Measurements from ENCODE around the gene PDXK. TPM values are rescaled to one million over a fixed set of nuclear protein-coding genes. Genes with fewer than 3 reads are reported as not detected.
"Not testable (repeated sequence)": the region's sequence is repeated elsewhere in the genome, so short reads cannot be mapped to it uniquely, and the experiment has no call there.

PDXK gene
- total and polyA plus RNA-seq, 4 experiments from 2014 or later: 37.5 to 94.3 (median 77.4) TPM

DNA sequence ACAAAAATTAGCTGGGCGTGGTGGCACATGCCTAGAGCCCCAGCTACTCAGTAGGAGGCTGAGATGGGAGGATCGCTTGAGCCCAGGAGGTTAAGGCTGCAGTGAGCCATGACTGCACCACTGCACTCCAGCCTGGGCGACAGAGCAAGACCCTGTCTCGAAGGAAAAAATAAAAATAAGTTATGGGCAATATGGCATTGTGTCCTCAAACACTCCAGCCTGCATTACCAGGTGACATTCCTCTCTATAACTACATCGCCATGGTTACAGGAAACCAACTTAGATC is 19.5 kb upstream of the PDXK start:
- H3K4me1 ChIP-seq (ENCODE audit: insufficient read depth, low read length); H3K4me3 Mint-ChIP-seq; DNase-seq; H3K27ac ChIP-seq (ENCODE audit: low read depth, low read length); intact Hi-C loops (cut with micrococcal nuclease); H3K36me3 ChIP-seq (ENCODE audit: insufficient read depth, low read length); H3K27me3 ChIP-seq (ENCODE audit: insufficient read depth, low read length); CTCF ChIA-PET (ENCODE audit: partially characterized antibody); POLR2A ChIA-PET (ENCODE audit: partially characterized antibody); H3K4me3 ChIP-seq (ENCODE audit: low read length in 2 of 2); H3K9me3 ChIP-seq (ENCODE audit: control insufficient read depth in 1 of 2, low read length in 2 of 2); H3K27ac Mint-ChIP-seq; H3K9me3 Mint-ChIP-seq; H3K27me3 Mint-ChIP-seq: not testable (repeated sequence)
- peaks cover 20 to 23% of the 10 kb centered on the region in 2 donors for H3K36me3 Mint-ChIP-seq
- H3K4me1 Mint-ChIP-seq: peaks cover 4 to 11% (median 7%) of the 10 kb centered on the region in 4 donors

DNA sequence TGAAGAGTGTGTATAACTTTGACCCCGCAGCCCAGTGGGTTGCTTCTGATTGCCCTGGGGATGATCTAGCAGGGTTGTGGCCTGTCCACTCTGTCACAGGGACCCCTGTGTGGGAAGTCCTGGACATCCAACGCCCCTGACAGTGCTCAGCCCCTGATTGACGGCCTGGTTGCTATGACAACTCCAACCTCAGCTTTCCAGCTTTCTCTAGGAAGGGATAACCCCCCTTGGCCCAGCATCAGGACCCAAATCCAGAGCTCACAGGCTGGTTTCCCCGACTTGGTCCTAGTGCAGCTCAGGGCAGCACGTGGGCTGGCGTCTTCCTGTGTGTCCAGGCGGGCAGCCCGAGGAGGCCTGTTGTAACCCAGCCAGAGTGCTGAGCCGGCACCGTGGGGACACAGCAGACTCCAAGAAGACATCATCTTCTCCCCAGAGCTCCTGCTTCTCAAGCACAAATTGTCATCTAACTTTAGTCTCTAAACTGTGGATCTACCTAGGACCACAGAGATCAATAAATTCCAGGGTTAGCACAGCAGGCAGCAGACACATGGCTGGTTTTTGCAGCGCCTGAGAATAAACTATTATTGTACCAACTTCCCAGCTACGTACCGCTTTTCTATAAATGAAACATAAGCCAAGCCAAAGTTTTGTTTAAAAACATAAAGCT is 18.9 kb upstream of the PDXK start:
- H3K9me3 ChIP-seq (ENCODE audit: control insufficient read depth in 1 of 2, low read length in 2 of 2): no peaks in the 10 kb centered on the region
- intact Hi-C loops (cut with micrococcal nuclease): no loop called here
- no peak overlapping the region for H3K4me3 Mint-ChIP-seq

DNA sequence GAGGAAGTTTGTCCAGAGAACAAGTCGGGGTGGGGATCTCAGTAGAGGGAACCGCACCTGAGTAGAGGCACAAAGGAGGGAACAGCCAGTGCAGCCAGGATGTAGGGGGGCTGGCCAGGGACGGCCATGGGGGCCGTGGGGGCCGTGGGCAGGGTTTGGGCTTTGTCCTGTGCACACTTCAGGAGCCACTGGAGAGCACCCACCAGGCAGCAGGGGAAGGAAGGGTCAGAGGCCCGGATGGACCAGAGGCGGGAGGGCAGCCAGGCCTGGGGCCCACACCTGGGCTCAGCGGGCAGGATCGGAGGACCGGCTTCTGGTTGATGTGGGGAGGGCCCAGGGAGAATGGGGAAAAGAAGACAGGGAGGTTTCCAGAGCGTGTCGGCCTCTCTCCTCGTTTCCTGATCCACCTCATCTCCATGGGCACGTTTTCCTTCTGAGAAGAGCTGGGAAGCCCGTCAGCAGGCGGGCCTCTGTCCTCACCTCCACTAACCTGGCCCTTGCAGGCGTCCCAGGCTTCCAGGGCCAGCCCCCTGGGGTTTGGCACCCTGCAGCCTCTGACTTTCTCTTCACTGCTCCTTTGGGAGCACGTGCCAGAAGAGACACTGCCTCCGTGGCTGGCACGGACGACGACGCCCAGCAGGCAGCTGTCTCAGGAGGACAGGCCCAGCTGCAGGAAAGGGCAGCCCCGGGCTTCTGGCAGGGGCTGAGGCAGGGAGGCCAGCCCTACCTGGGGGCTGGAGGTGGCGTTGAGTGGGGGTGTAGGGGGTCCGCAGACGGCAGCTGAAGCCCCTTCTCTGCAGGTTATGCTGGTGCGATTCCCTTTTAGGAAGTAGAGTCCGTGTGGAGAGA is 16.8 kb upstream of the PDXK start:
- Mint-ChIP-seq H3K27me3 (peaks cover 0 to 1% of the 10 kb centered on the region in 2 donors), H3K36me3 (peaks cover 3 to 8% of the 10 kb centered on the region in 2 donors), H3K4me1 (peaks cover 4 to 11% (median 7%) of the 10 kb centered on the region in 4 donors), H3K4me3 (peak overlapping the region in 2 of 8 donors; percentile 44 to 59), H3K9me3 (no peaks in the 10 kb centered on the region), H3K27ac (no peak overlapping the region)
- Histone ChIP-seq H3K9me3 (ENCODE audit: control insufficient read depth in 1 of 2, low read length in 2 of 2) (no peaks in the 10 kb centered on the region), H3K27ac (ENCODE audit: low read depth, low read length) (no peak overlapping the region), H3K4me1 (ENCODE audit: insufficient read depth, low read length) (no peaks in the 10 kb centered on the region), H3K36me3 (ENCODE audit: insufficient read depth, low read length) (no peaks in the 10 kb centered on the region), H3K4me3 (ENCODE audit: low read length in 2 of 2) (no peak overlapping the region), H3K27me3 (ENCODE audit: insufficient read depth, low read length) (no peaks in the 10 kb centered on the region)
- ChIA-PET CTCF (ENCODE audit: partially characterized antibody) (no interaction called here), POLR2A (ENCODE audit: partially characterized antibody) (no interaction called here)
- no peak for DNase-seq
- intact Hi-C loops (cut with micrococcal nuclease): no loop called here

More for the DNA sequence above, 18.9 kb upstream of the PDXK start:
- Histone ChIP-seq H3K27ac (ENCODE audit: low read depth, low read length) (no peak overlapping the region), H3K36me3 (ENCODE audit: insufficient read depth, low read length) (no peaks in the 10 kb centered on the region), H3K4me3 (ENCODE audit: low read length in 2 of 2) (no peak overlapping the region), H3K4me1 (ENCODE audit: insufficient read depth, low read length) (no peaks in the 10 kb centered on the region), H3K27me3 (ENCODE audit: insufficient read depth, low read length) (no peaks in the 10 kb centered on the region)
- Mint-ChIP-seq H3K9me3 (no peaks in the 10 kb centered on the region), H3K4me1 (peaks cover 4 to 11% (median 7%) of the 10 kb centered on the region in 4 donors), H3K27ac (no peak overlapping the region), H3K27me3 (peaks cover 0 to 1% of the 10 kb centered on the region in 2 donors), H3K36me3 (peaks cover 17 to 19% of the 10 kb centered on the region in 2 donors)
- POLR2A ChIA-PET (ENCODE audit: partially characterized antibody): no interaction called here
- CTCF ChIA-PET (ENCODE audit: partially characterized antibody): no interaction called here
- DNase-seq: no peak

DNA sequence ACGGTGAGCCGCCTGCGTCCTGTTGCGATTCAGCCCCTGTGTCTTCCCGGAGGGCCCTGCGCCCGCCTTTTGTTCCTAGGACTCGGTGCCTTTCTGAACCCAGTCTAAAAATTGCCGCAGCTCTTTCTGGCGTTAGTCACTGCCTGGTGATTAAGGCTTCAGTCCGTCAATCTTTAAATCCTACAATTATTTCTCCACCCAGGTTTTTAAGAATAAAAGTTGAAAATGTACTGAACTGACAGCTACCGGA is 16.2 kb upstream of the PDXK start:
- intact Hi-C loops (cut with micrococcal nuclease): no loop called here
- ChIA-PET CTCF (ENCODE audit: partially characterized antibody) (no interaction called here), POLR2A (ENCODE audit: partially characterized antibody) (no interaction called here)
- Mint-ChIP-seq H3K4me3 (peak overlapping the region in 5 of 8 donors; percentile 24 to 64 (median 55)), H3K27me3 (peaks cover 0 to 1% of the 10 kb centered on the region in 2 donors), H3K4me1 (peaks cover 3 to 11% (median 6%) of the 10 kb centered on the region in 4 donors), H3K27ac (peak overlapping the region in 1 of 7 donors; percentile 24), H3K9me3 (no peaks in the 10 kb centered on the region), H3K36me3 (peaks cover 2 to 5% of the 10 kb centered on the region in 2 donors)
- Histone ChIP-seq H3K27me3 (ENCODE audit: insufficient read depth, low read length) (no peaks in the 10 kb centered on the region), H3K36me3 (ENCODE audit: insufficient read depth, low read length) (no peaks in the 10 kb centered on the region), H3K4me3 (ENCODE audit: low read length in 2 of 2) (no peak overlapping the region), H3K27ac (ENCODE audit: low read depth, low read length) (no peak overlapping the region), H3K9me3 (ENCODE audit: control insufficient read depth in 1 of 2, low read length in 2 of 2) (no peaks in the 10 kb centered on the region), H3K4me1 (ENCODE audit: insufficient read depth, low read length) (no peaks in the 10 kb centered on the region)
- DNase-seq: no peak

DNA sequence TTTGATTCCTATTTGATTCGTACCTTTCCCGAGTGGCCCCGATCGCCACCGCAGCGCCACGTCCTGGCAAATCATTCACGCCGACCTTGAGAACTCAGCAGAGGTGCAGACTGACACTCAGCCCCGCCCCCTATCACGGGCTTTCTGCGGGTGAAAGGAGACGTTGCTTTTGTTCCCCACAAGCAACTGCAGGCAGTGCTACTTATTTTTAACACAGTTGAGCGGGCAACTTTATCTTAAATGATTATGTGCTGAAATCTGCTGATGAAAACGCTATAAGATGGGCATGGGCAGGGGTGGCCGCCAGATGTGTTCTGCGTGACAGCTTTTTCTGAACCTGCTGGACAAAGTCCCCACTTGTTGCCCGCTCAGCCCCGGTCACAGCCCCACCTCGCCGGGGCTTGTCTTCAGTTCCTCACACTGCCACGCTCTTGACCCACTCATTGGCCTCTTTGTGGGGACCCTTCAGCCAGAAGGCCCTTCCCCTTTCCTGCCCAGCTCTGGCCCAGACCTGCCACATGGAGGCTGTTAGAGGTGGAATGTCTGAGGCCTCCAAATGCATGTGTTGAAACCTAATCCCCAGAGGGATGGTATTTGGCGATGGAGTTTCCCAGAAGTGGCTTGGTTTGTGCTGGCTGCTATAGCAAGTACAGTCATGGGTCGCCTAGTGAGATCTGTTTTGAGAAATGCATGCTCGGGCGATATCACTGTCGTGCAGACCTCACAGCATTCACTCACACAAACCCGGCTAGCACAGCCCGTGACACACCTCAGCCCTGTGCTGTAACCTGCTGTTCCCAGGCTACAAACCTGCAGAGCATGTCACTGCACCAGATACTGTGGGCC is 15.7 kb upstream of the PDXK start:
- ChIA-PET CTCF (ENCODE audit: partially characterized antibody) (no interaction called here), POLR2A (ENCODE audit: partially characterized antibody) (no interaction called here)
- H3K27ac ChIP-seq (ENCODE audit: low read depth, low read length): no peak overlapping the region
- peaks cover 2 to 3% of the 10 kb centered on the region in 2 donors for H3K36me3 Mint-ChIP-seq
- no peaks in the 10 kb centered on the region for H3K36me3 ChIP-seq (ENCODE audit: insufficient read depth, low read length)
- peaks cover 0 to 1% of the 10 kb centered on the region in 2 donors for H3K27me3 Mint-ChIP-seq
- H3K9me3 Mint-ChIP-seq: no peaks in the 10 kb centered on the region
- H3K4me1 Mint-ChIP-seq: peaks cover 2 to 11% (median 6%) of the 10 kb centered on the region in 4 donors
- H3K4me1 ChIP-seq (ENCODE audit: insufficient read depth, low read length): no peaks in the 10 kb centered on the region
- H3K4me3 Mint-ChIP-seq: peak overlapping the region in 5 of 8 donors; percentile 24 to 64 (median 55)
- no peaks in the 10 kb centered on the region for H3K9me3 ChIP-seq (ENCODE audit: control insufficient read depth in 1 of 2, low read length in 2 of 2)
- H3K4me3 ChIP-seq (ENCODE audit: low read length in 2 of 2): no peak overlapping the region
- DNase-seq: no peak
- intact Hi-C loops (cut with micrococcal nuclease): no loop called here
- no peaks in the 10 kb centered on the region for H3K27me3 ChIP-seq (ENCODE audit: insufficient read depth, low read length)
- H3K27ac Mint-ChIP-seq: peak overlapping the region in 3 of 7 donors; percentile 24 to 48 (median 41)

DNA sequence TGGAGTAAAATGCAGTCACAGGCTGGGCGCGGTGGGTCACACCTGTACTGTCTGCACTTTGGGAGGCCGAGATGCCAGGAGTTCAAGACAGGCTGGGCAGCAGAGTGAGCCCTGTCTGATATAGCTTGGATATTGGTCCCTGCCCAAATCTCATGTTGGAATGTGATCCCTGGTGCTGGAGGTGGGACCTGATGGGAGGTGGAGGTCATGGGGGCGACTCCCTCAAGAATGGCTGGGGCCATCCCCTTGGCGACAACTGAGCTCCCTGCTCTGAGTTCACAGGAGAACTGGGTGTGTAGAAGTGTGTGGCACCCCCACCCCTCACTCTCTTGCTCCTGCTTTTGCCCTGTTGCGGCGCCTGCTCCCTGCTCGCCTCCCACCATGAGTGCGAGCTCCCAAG is 11.5 kb upstream of the PDXK start:
- intact Hi-C loops (cut with micrococcal nuclease): no loop called here
- H3K36me3 Mint-ChIP-seq: no peaks in the 10 kb centered on the region
- no peak overlapping the region for H3K27ac Mint-ChIP-seq
- Histone ChIP-seq H3K27ac (ENCODE audit: low read depth, low read length) (no peak overlapping the region), H3K27me3 (ENCODE audit: insufficient read depth, low read length) (no peaks in the 10 kb centered on the region), H3K9me3 (ENCODE audit: control insufficient read depth in 1 of 2, low read length in 2 of 2) (no peaks in the 10 kb centered on the region), H3K36me3 (ENCODE audit: insufficient read depth, low read length) (no peaks in the 10 kb centered on the region), H3K4me1 (ENCODE audit: insufficient read depth, low read length) (no peaks in the 10 kb centered on the region), H3K4me3 (ENCODE audit: low read length in 2 of 2) (no peak overlapping the region)
- H3K27me3 Mint-ChIP-seq: peaks cover 0 to 2% of the 10 kb centered on the region in 2 donors
- ChIA-PET CTCF (ENCODE audit: partially characterized antibody) (no interaction called here), POLR2A (ENCODE audit: partially characterized antibody) (interaction anchor here (0.7 kb wide), 1 partner anchor 9 kb away, joined by 3 read pairs; no protein-coding TSS in a partner anchor)
- H3K4me3 Mint-ChIP-seq: no peak overlapping the region
- H3K4me1 Mint-ChIP-seq: peaks cover 0 to 7% (median 5%) of the 10 kb centered on the region in 4 donors
- no peak for DNase-seq
- H3K9me3 Mint-ChIP-seq: peaks cover 0 to 3% (median 0%) of the 10 kb centered on the region in 8 donors

DNA sequence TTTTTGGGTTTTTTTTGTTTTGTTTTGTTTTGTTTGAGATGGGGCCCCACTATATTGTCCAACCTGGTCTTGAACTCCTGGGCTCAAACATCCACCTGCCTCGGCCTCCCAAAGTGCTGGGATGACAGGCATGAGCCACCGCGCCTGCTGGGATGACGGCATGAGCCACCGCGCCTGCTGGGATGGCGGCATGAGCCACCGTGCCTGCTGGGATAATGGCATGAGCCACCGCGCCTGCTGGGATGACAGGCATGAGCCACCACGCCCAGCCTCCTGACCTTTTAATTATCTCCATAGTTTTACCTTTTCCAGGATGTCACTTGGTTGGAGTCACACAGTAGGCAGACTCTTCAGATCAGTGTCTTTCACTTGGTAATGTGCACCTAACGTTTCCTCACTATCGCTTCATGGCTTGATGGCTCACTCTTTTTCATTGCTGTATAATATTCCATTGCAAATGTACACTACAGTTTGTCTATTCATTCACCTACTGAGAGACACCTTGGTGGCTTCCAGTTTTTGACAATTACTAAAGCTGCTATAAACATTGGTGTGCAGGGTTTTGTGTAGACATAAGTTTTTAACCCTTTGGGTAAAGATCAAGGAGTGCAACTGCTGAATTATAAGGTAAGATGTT is 10.1 kb upstream of the PDXK start:
- H3K27me3 Mint-ChIP-seq: peaks cover 0 to 1% of the 10 kb centered on the region in 2 donors
- no peaks in the 10 kb centered on the region for H3K4me1 ChIP-seq (ENCODE audit: insufficient read depth, low read length)
- peaks cover 0 to 3% (median 0%) of the 10 kb centered on the region in 8 donors for H3K9me3 Mint-ChIP-seq
- intact Hi-C loops (cut with micrococcal nuclease): no loop called here
- no peak overlapping the region for H3K4me3 Mint-ChIP-seq
- POLR2A ChIA-PET (ENCODE audit: partially characterized antibody): no interaction called here
- DNase-seq: no peak
- H3K4me3 ChIP-seq (ENCODE audit: low read length in 2 of 2): no peak overlapping the region
- no peaks in the 10 kb centered on the region for H3K36me3 ChIP-seq (ENCODE audit: insufficient read depth, low read length)
- no peak overlapping the region for H3K27ac ChIP-seq (ENCODE audit: low read depth, low read length)
- H3K4me1 Mint-ChIP-seq: no peaks in the 10 kb centered on the region
- no peak overlapping the region for H3K27ac Mint-ChIP-seq
- CTCF ChIA-PET (ENCODE audit: partially characterized antibody): no interaction called here
- H3K27me3 ChIP-seq (ENCODE audit: insufficient read depth, low read length): no peaks in the 10 kb centered on the region
- H3K36me3 Mint-ChIP-seq: no peaks in the 10 kb centered on the region
- H3K9me3 ChIP-seq (ENCODE audit: control insufficient read depth in 1 of 2, low read length in 2 of 2): no peaks in the 10 kb centered on the region

All from CD4-positive, alpha-beta memory T cell (primary cell).